ENCODE data around the gene C2CD4D. TPM values are rescaled to one million over a fixed set of nuclear protein-coding genes. Genes with fewer than 3 reads are reported as not detected.

Gene C2CD4D
- total RNA-seq, 1 experiment from 2014 or later: 0.17 TPM

DNA sequence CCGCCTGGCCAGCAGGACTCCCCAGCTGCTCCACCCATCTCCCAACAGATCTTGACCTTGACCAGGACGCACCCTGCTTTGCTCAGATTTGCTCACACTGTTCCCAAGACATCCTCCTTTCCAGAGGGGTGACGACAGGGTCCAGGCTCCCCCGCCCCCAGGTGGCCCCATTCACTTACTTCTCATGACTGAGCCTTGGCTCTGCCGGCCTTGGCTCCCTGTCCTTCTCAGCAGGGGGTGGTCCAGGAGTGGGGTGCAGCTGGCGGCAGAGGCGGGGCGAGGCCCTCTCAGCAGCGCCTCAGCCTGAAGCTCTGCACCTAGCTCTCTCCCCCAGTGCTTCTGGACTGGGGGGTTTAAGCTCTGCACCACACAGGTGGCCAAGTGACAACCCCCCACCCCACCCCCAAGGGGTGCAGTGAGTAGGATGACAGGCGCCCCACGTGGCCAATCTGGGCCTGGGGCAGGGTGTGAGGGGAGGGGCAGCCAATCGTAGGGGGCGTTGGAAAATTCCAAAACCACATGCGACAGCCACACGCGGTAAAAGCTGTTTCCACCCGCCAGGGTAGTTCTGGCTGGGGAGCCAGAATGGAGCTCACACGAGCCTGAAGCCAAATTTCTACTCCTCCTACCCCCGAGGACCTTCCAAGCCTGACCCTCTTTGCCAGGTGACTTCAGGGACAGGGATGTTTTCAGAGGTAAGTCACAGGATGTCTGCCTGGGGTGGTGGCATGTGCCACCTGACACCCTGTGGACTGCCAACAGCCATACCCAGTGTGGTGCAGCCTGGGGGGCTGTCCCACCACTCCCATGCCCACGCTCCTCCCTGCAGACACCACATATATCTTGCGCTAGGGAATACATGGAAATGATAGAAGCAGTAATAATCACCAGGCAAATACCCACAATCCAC lies 13.6 kb downstream of the C2CD4D start:
- intact Hi-C loops (cut with micrococcal nuclease): no loop called here
- RAD21 ChIA-PET (ENCODE audit: low non-redundant PET in 1 of 2, low total read pairs in 2 of 2, uncharacterized antibody in 2 of 2, unreplicated experiment in 2 of 2): no interaction called here
- ATAC-seq (no peak), DNase-seq (ENCODE audit: low read depth, low spot score) (no peak)
- Histone ChIP-seq H3K36me3 (ENCODE audit: control insufficient read depth in 1 of 2, insufficient read depth in 2 of 2, low read length in 2 of 2) (no peaks in the 10 kb centered on the region), H3K27me3 (ENCODE audit: insufficient read depth, low read length) (no peaks in the 10 kb centered on the region), H3K9me3 (ENCODE audit: control insufficient read depth in 1 of 2, insufficient read depth in 1 of 2, low read depth in 1 of 2, low read length in 2 of 2) (no peaks in the 10 kb centered on the region), H3K9ac (ENCODE audit: low read length) (no peak overlapping the region), H4K20me1 (ENCODE audit: insufficient read depth) (no peaks in the 10 kb centered on the region), H3K4me3 (replicated peaks in 1 of 2; ENCODE audit: low read depth in 1 of 2, low read length in 2 of 2) (no peak overlapping the region), H3K4me2 (ENCODE audit: low read length) (0 out of 2 replicates have a peak overlapping the region, but pooled peaks have one; percentile 17), H3K27ac (ENCODE audit: low read depth, low read length) (no peak overlapping the region), H2AFZ (ENCODE audit: low read depth, low read length, poor library complexity, severe bottlenecking) (no peak overlapping the region), H3K79me2 (ENCODE audit: insufficient read depth, low read length) (no peaks in the 10 kb centered on the region), H3K4me1 (ENCODE audit: control insufficient read depth in 1 of 2, insufficient read depth in 2 of 2, low read length in 2 of 2) (peaks cover 14 to 30% of the 10 kb centered on the region in 2 experiments), H3K9me2 (ENCODE audit: insufficient read depth) (no peaks in the 10 kb centered on the region)
- BruUV-seq (replicated peaks): no TSS peak
- POLR2A ChIA-PET: no interaction called here
- TF ChIP-seq SRF (IDR thresholded peaks at IDR 0.05; ENCODE audit: low read depth) (no peak), ZFX (IDR thresholded peaks at IDR 0.05) (no peak), ZNF274 (IDR thresholded peaks at IDR 0.05; ENCODE audit: low read depth, low read length) (no peak), EZH2phosphoT487 (IDR thresholded peaks at IDR 0.05; ENCODE audit: borderline replicate concordance) (no peak), SIN3A (IDR thresholded peaks at IDR 0.05; ENCODE audit: low read depth) (no peak)
- TF ChIP-seq, protein P1, sequence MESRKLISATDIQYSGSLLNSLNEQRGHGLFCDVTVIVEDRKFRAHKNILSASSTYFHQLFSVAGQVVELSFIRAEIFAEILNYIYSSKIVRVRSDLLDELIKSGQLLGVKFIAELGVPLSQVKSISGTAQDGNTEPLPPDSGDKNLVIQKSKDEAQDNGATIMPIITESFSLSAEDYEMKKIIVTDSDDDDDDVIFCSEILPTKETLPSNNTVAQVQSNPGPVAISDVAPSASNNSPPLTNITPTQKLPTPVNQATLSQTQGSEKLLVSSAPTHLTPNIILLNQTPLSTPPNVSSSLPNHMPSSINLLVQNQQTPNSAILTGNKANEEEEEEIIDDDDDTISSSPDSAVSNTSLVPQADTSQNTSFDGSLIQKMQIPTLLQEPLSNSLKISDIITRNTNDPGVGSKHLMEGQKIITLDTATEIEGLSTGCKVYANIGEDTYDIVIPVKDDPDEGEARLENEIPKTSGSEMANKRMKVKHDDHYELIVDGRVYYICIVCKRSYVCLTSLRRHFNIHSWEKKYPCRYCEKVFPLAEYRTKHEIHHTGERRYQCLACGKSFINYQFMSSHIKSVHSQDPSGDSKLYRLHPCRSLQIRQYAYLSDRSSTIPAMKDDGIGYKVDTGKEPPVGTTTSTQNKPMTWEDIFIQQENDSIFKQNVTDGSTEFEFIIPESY (IDR thresholded peaks at IDR 0.05; ENCODE audit: extremely low read depth, insufficient replicate concordance, low read length): no peak
- CTCF ChIA-PET: no interaction called here

DNA sequence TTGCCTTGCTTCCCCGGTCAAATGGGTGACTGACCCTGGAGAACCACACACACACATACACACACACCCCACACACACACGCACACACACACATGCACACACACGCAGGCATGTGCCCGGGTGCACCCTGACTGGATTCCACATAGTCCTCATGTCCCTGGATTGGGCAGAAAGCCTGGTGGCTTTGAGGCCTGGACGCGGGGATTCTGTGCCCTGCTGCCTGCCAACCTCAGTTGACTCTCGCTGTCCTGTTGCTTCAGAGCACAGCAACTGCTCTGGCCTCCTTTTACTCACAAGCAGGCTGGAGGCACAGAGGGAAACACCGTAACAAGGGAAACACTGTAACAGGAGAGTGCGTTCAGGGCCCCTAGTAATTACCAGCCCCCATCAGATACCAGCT lies 14.4 kb downstream of the C2CD4D start:
- DNase-seq (ENCODE audit: low read depth, low spot score): no peak
- Histone ChIP-seq H3K9ac (ENCODE audit: low read length) (no peak overlapping the region), H3K4me2 (ENCODE audit: low read length) (no peak overlapping the region), H3K36me3 (ENCODE audit: control insufficient read depth in 1 of 2, insufficient read depth in 2 of 2, low read length in 2 of 2) (no peaks in the 10 kb centered on the region), H4K20me1 (ENCODE audit: insufficient read depth) (no peaks in the 10 kb centered on the region), H3K4me3 (replicated peaks in 1 of 2; ENCODE audit: low read depth in 1 of 2, low read length in 2 of 2) (no peak overlapping the region), H3K27me3 (ENCODE audit: insufficient read depth, low read length) (no peaks in the 10 kb centered on the region), H2AFZ (ENCODE audit: low read depth, low read length, poor library complexity, severe bottlenecking) (no peak overlapping the region), H3K9me3 (ENCODE audit: control insufficient read depth in 1 of 2, insufficient read depth in 1 of 2, low read depth in 1 of 2, low read length in 2 of 2) (no peaks in the 10 kb centered on the region), H3K27ac (ENCODE audit: low read depth, low read length) (no peak overlapping the region), H3K79me2 (ENCODE audit: insufficient read depth, low read length) (no peaks in the 10 kb centered on the region), H3K4me1 (ENCODE audit: control insufficient read depth in 1 of 2, insufficient read depth in 2 of 2, low read length in 2 of 2) (peaks cover 8 to 22% of the 10 kb centered on the region in 2 experiments), H3K9me2 (ENCODE audit: insufficient read depth) (no peaks in the 10 kb centered on the region)
- ChIA-PET RAD21 (ENCODE audit: low non-redundant PET in 1 of 2, low total read pairs in 2 of 2, uncharacterized antibody in 2 of 2, unreplicated experiment in 2 of 2) (no interaction called here), CTCF (no interaction called here), POLR2A (no interaction called here)
- intact Hi-C loops (cut with micrococcal nuclease): no loop called here
- no peak for ATAC-seq
- no TSS peak for BruUV-seq (replicated peaks)
- TF ChIP-seq EZH2 (IDR thresholded peaks at IDR 0.05) (no peak), JUND (IDR thresholded peaks at IDR 0.05) (no peak), EZH2phosphoT487 (IDR thresholded peaks at IDR 0.05; ENCODE audit: borderline replicate concordance) (no peak), POLR2A (IDR thresholded peaks at IDR 0.05; ENCODE audit: borderline replicate concordance, extremely low read depth, insufficient read depth, insufficient read length) (no peak)
- TF ChIP-seq, protein P2, sequence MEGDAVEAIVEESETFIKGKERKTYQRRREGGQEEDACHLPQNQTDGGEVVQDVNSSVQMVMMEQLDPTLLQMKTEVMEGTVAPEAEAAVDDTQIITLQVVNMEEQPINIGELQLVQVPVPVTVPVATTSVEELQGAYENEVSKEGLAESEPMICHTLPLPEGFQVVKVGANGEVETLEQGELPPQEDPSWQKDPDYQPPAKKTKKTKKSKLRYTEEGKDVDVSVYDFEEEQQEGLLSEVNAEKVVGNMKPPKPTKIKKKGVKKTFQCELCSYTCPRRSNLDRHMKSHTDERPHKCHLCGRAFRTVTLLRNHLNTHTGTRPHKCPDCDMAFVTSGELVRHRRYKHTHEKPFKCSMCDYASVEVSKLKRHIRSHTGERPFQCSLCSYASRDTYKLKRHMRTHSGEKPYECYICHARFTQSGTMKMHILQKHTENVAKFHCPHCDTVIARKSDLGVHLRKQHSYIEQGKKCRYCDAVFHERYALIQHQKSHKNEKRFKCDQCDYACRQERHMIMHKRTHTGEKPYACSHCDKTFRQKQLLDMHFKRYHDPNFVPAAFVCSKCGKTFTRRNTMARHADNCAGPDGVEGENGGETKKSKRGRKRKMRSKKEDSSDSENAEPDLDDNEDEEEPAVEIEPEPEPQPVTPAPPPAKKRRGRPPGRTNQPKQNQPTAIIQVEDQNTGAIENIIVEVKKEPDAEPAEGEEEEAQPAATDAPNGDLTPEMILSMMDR (IDR thresholded peaks at IDR 0.05 in 2 of 3, conservative IDR thresholded peaks at IDR 0.05 in 1 of 3; ENCODE audit: borderline replicate concordance in 1 of 3, insufficient read depth in 1 of 3, low read depth in 2 of 3, low read length in 2 of 3): no peak
